ENCODE measurements around the gene PLA2G5. TPM values are rescaled to one million over a fixed set of nuclear protein-coding genes. Genes with fewer than 3 reads are reported as not detected.

Gene PLA2G5
- total and polyA plus RNA-seq, 9 of the 15 experiments (the other 6 are each of a cell fraction or from before 2014, with no cell fraction given), result not detected

- H3K4me2 ChIP-seq (ENCODE audit: insufficient read depth, low read length), result no peak overlapping the region
- intact Hi-C loops (cut with micrococcal nuclease), result no loop called here
- H3K9me1 ChIP-seq (ENCODE audit: control insufficient read depth, insufficient read depth, low read length), result no peaks in the 10 kb centered on the region
- no peaks in the 10 kb centered on the region for H3K36me3 ChIP-seq (ENCODE audit: control insufficient read depth, insufficient read depth, low read length)
- no peak overlapping the region for H3K4me3 ChIP-seq
- WGBS (ENCODE audit: insufficient coverage, low coverage, missing lambda C conversion rate), result 5% methylated on average over 1 of the region's 1 CpG
- in situ Hi-C loops (cut with MboI), result no loop called here
- H3K9me3 ChIP-seq (replicated peaks; ENCODE audit: control insufficient read depth, insufficient read depth, low read depth, low read length), result no peaks in the 10 kb centered on the region
- no peak overlapping the region for H2AFZ ChIP-seq (ENCODE audit: low read depth, low read length)
- ATAC-seq (no peak), DNase-seq (ENCODE audit: extremely low read depth in 1 of 4, low spot score in 3 of 4) (no peak), FAIRE-seq (no peak)
- TF ChIP-seq CREB1 (IDR thresholded peaks at IDR 0.05), result no peak
- TF ChIP-seq CREB1 (CRISPR knock-in tag; IDR thresholded peaks at IDR 0.05), result no peak
- TF ChIP-seq, protein P1, sequence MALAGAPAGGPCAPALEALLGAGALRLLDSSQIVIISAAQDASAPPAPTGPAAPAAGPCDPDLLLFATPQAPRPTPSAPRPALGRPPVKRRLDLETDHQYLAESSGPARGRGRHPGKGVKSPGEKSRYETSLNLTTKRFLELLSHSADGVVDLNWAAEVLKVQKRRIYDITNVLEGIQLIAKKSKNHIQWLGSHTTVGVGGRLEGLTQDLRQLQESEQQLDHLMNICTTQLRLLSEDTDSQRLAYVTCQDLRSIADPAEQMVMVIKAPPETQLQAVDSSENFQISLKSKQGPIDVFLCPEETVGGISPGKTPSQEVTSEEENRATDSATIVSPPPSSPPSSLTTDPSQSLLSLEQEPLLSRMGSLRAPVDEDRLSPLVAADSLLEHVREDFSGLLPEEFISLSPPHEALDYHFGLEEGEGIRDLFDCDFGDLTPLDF (CRISPR knock-in tag; IDR thresholded peaks at IDR 0.05), result no peak
- no peak for TF ChIP-seq U2AF2 (optimal IDR thresholded peaks at IDR 0.05; ENCODE audit: low read depth, low read length)
- no peak for TF ChIP-seq SLC30A9 (CRISPR knock-in tag; IDR thresholded peaks at IDR 0.05)
- no peak for TF ChIP-seq RHOXF2B (CRISPR knock-in tag; conservative IDR thresholded peaks at IDR 0.05)
- TF ChIP-seq WHSC1 (IDR thresholded peaks at IDR 0.05; ENCODE audit: low read length), result no peak
- TF ChIP-seq ELF2 (CRISPR knock-in tag; IDR thresholded peaks at IDR 0.05), result no peak
- no peak for TF ChIP-seq ZNF197 (CRISPR knock-in tag; IDR thresholded peaks at IDR 0.05; ENCODE audit: low read depth)
- TF ChIP-seq, protein P2, sequence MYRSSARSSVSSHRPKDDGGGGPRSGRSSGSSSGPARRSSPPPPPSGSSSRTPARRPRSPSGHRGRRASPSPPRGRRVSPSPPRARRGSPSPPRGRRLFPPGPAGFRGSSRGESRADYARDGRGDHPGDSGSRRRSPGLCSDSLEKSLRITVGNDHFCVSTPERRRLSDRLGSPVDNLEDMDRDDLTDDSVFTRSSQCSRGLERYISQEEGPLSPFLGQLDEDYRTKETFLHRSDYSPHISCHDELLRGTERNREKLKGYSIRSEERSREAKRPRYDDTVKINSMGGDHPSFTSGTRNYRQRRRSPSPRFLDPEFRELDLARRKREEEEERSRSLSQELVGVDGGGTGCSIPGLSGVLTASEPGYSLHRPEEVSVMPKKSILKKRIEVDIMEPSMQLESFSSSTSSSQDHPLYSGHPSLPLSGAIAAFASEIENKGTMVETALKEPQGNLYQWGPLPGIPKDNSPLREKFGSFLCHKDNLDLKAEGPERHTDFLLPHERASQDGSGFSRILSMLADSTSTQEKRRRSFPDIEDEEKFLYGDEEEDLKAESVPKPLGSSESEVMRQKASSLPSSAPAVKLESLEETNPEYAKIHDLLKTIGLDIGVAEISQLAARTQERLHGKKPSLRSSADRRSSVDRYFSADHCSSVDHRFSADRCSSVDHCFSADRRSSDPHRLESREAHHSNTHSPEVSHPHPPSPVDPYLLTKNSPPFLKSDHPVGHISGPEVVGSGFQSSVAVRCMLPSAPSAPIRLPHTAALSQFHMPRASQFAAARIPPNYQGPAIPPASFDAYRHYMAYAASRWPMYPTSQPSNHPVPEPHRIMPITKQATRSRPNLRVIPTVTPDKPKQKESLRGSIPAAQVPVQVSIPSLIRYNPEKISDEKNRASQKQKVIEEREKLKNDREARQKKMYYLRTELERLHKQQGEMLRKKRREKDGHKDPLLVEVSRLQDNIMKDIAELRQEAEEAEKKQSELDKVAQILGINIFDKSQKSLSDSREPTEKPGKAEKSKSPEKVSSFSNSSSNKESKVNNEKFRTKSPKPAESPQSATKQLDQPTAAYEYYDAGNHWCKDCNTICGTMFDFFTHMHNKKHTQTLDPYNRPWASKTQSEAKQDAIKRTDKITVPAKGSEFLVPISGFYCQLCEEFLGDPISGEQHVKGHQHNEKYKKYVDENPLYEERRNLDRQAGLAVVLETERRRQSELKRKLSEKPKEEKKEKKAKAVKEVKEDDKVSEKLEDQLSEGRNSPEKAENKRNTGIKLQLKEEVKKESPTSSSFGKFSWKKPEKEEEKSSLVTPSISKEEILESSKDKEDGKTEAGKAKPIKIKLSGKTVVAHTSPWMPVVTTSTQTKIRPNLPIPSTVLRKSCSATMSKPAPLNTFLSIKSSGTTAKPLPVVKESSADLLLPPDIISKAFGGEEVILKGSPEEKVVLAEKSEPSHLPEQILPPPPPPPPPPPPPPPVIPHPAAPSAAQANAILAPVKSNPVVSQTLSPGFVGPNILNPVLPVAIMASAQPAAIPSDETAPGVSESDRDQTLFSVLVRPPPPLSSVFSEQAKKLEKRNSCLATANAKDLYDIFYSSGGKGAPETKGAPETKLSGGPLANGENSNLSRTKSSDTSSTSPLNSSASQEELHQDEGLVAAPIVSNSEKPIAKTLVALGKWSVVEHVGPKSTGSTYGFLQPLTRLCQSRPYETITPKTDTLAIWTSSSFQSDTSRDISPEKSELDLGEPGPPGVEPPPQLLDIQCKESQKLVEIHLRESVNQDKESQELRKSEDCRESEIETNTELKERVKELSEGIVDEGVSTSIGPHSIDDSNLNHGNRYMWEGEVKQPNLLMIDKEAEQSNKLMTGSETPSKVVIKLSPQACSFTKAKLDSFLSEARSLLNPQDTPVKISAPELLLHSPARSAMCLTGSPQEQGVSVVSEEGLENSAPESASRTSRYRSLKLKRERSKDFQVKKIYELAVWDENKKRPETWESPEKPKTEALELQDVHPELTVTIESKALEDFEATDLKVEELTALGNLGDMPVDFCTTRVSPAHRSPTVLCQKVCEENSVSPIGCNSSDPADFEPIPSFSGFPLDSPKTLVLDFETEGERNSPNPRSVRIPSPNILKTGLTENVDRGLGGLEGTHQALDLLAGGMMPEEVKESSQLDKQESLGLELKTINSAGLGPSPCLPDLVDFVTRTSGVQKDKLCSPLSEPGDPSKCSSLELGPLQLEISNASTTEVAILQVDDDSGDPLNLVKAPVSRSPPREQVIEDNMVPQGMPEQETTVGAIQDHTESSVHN (IDR thresholded peaks at IDR 0.05; ENCODE audit: borderline replicate concordance in 1 of 2, low read depth in 1 of 2), result no peak
- no peak for TF ChIP-seq HDAC3 (IDR thresholded peaks at IDR 0.05; ENCODE audit: borderline replicate concordance, partially characterized antibody)
- no peak for TF ChIP-seq MITF (IDR thresholded peaks at IDR 0.05)
- no peaks in the 10 kb centered on the region for H4K20me1 ChIP-seq (replicated peaks; ENCODE audit: control insufficient read depth, insufficient read depth, low read length)
- no peak overlapping the region for H3K27ac ChIP-seq (ENCODE audit: extremely low read depth, low read depth, low read length)
- no peak overlapping the region for H3K9ac ChIP-seq (ENCODE audit: insufficient read depth in 1 of 2, low read depth in 2 of 2, low read length in 2 of 2)
- H3K4me1 ChIP-seq (replicated peaks in 1 of 2; ENCODE audit: control insufficient read depth in 2 of 2, insufficient read depth in 2 of 2, low read length in 2 of 2), result peaks cover 0 to 4% of the 10 kb centered on the region in 2 experiments; a peak in 2 of 5 replicates
- ChIA-PET POLR2A (interaction anchor here (0.7 kb wide), 1 partner anchor 31 kb away, joined by 3 read pairs; no protein-coding TSS in a partner anchor), CTCF (ENCODE audit: low intra/inter-chr PET ratio) (no interaction called here)
- H3K27me3 ChIP-seq (ENCODE audit: control insufficient read depth in 2 of 2, insufficient read depth in 2 of 2, low read length in 2 of 2), result peaks cover 9 to 25% of the 10 kb centered on the region in 2 experiments; a peak in 4 of 5 replicates
- no peaks in the 10 kb centered on the region for H3K79me2 ChIP-seq (ENCODE audit: control insufficient read depth, insufficient read depth, low read length)
- no TSS peak for BruUV-seq (replicated peaks)
These were observed 37.6 kb upstream of the PLA2G5 start for GRCh38 chr1:20032425-20032824.

Measured in K562 (cell line).